NCI-H1417 (cell line): Measurements from ENCODE around the gene MTERF4.

Experiments
- DNase-seq, 3 experiments: peaks; one replicate each; lab custom pipeline; 2025; lab: John Stamatoyannopoulos, UW

The MTERF4 gene

DNA sequence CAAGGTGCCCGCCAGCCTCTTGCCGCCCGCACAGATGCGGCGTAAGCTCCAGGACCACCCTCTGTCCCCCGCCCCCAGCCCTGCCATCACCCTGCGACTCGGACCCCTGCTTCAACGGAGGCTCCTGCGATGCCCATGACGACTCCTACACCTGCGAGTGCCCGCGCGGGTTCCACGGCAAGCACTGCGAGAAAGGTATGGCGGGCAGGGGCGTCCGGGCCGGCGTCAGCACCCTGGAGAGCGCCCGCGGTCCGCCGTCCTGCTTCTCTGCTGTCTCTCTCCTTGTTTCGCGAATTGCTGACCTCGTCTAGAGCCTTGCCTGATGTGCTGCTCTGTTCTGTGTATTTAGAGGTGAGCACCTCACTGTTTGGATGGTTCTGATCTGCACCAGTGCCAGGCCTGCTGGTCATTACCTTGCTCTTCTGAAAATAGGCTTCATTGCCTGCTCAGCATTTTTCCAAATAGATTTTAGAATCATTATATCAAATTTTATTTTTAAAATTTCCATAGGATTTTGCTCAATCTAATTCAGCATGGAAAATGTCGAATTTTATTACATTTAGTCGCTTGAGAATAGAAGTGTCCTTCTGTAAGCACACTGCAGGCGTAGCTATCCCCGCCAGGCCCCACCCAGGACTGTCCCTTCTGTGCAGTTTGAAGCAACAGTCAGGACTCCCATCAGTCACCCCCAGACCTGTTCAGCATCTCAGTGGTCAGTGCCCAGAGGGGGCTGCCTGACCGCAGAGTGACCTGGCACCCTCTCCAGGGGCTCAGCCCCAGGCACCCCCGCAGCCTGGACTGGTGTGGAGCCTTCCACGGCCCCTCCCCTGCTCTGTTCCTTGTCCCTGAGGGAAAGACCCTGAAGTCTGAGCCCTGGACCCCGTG lies 52.1 kb downstream of the MTERF4 start:
- no peak for DNase-seq

GRCh38 chr2:241048949-241049343 lies 53.1 kb downstream of the MTERF4 start:
- no peak for DNase-seq

- DNase-seq, result no peak
Measured at GRCh38 chr2:241048149-241048948, 53.7 kb downstream of the MTERF4 start.

GRCh38 chr2:241047253-241048010 lies 54.7 kb downstream of the MTERF4 start:
- peak in 1 of 3 experiments; percentile 15 for DNase-seq
